ENCODE measurements around the gene FAM83F. TPM values are rescaled to one million over a fixed set of nuclear protein-coding genes. Genes with fewer than 3 reads are reported as not detected.

The FAM83F gene
- total and polyA plus RNA-seq, 3 experiments from 2014 or later = 0.01 to 0.51 (median 0.33) TPM

GRCh38 chr22:39997939-39998726 lies 3.4 kb downstream of the FAM83F start:
- H3K27ac ChIP-seq (ENCODE audit: low read depth, low read length) = no peak overlapping the region
- H3K4me3 Mint-ChIP-seq = no peak overlapping the region
- H3K36me3 ChIP-seq (ENCODE audit: insufficient read depth, low read length) = no peaks in the 10 kb centered on the region
- POLR2A ChIA-PET = no interaction called here
- H3K4me3 ChIP-seq (ENCODE audit: low read length) = no peak overlapping the region
- H3K4me1 Mint-ChIP-seq = peaks cover 7 to 12% (median 8%) of the 10 kb centered on the region in 3 donors
- no peak for DNase-seq
- CTCF ChIA-PET = no interaction called here
- H3K27me3 Mint-ChIP-seq = peaks cover 35 to 48% of the 10 kb centered on the region in 2 donors
- H3K36me3 Mint-ChIP-seq = no peaks in the 10 kb centered on the region
- H3K9me3 ChIP-seq (ENCODE audit: low read length) = no peaks in the 10 kb centered on the region
- H3K4me1 ChIP-seq (ENCODE audit: insufficient read depth, low read length) = peaks cover 4% of the 10 kb centered on the region
- H3K9me3 Mint-ChIP-seq = no peaks in the 10 kb centered on the region
- H3K27ac Mint-ChIP-seq = no peak overlapping the region
- H3K27me3 ChIP-seq (ENCODE audit: insufficient read depth, low read length, poor library complexity, severe bottlenecking) = no peaks in the 10 kb centered on the region

- H3K27ac ChIP-seq (ENCODE audit: low read depth, low read length) = no peak overlapping the region
- DNase-seq = no peak
- H3K4me1 ChIP-seq (ENCODE audit: insufficient read depth, low read length) = peaks cover 2% of the 10 kb centered on the region
- CTCF ChIA-PET = no interaction called here
- Mint-ChIP-seq H3K27ac (no peak overlapping the region), H3K4me1 (peaks cover under 1 to 6% (median under 1%) of the 10 kb centered on the region in 3 donors), H3K9me3 (no peaks in the 10 kb centered on the region), H3K4me3 (no peak overlapping the region), H3K36me3 (no peaks in the 10 kb centered on the region), H3K27me3 (peaks cover 26 to 39% of the 10 kb centered on the region in 2 donors)
- POLR2A ChIA-PET = no interaction called here
- no peak overlapping the region for H3K4me3 ChIP-seq (ENCODE audit: low read length)
- H3K36me3 ChIP-seq (ENCODE audit: insufficient read depth, low read length) = no peaks in the 10 kb centered on the region
- H3K27me3 ChIP-seq (ENCODE audit: insufficient read depth, low read length, poor library complexity, severe bottlenecking) = no peaks in the 10 kb centered on the region
- H3K9me3 ChIP-seq (ENCODE audit: low read length) = no peaks in the 10 kb centered on the region
Measured at GRCh38 chr22:39999144-39999757, 4.5 kb downstream of the FAM83F start.

- Histone ChIP-seq H3K4me1 (ENCODE audit: insufficient read depth, low read length) (no peaks in the 10 kb centered on the region), H3K36me3 (ENCODE audit: insufficient read depth, low read length) (no peaks in the 10 kb centered on the region), H3K27me3 (ENCODE audit: insufficient read depth, low read length, poor library complexity, severe bottlenecking) (no peaks in the 10 kb centered on the region), H3K9me3 (ENCODE audit: low read length) (no peaks in the 10 kb centered on the region), H3K27ac (ENCODE audit: low read depth, low read length) (no peak overlapping the region), H3K4me3 (ENCODE audit: low read length) (no peak overlapping the region)
- peaks cover 0 to 4% (median 0%) of the 10 kb centered on the region in 3 donors for H3K4me1 Mint-ChIP-seq
- H3K27ac Mint-ChIP-seq = peak overlapping the region in 1 of 8 donors; percentile 61
- H3K36me3 Mint-ChIP-seq = no peaks in the 10 kb centered on the region
- no peak overlapping the region for H3K4me3 Mint-ChIP-seq
- ChIA-PET POLR2A (no interaction called here), CTCF (interaction anchor here (1.3 kb wide), 1 partner anchor 25 kb away, joined by 3 read pairs; no protein-coding TSS in a partner anchor)
- H3K9me3 Mint-ChIP-seq = no peaks in the 10 kb centered on the region
- peaks cover 24 to 37% of the 10 kb centered on the region in 2 donors for H3K27me3 Mint-ChIP-seq
- no peak for DNase-seq
Measured at GRCh38 chr22:40000171-40000570, 5.4 kb downstream of the FAM83F start.

GRCh38 chr22:40001106-40001505 lies 6.4 kb downstream of the FAM83F start:
- Histone ChIP-seq H3K4me3 (ENCODE audit: low read length) (no peak overlapping the region), H3K9me3 (ENCODE audit: low read length) (no peaks in the 10 kb centered on the region), H3K27me3 (ENCODE audit: insufficient read depth, low read length, poor library complexity, severe bottlenecking) (no peaks in the 10 kb centered on the region), H3K36me3 (ENCODE audit: insufficient read depth, low read length) (no peaks in the 10 kb centered on the region), H3K27ac (ENCODE audit: low read depth, low read length) (no peak overlapping the region), H3K4me1 (ENCODE audit: insufficient read depth, low read length) (no peaks in the 10 kb centered on the region)
- ChIA-PET CTCF (interaction anchor here (1.3 kb wide), 1 partner anchor 24 kb away, joined by 3 read pairs; no protein-coding TSS in a partner anchor), POLR2A (no interaction called here)
- Mint-ChIP-seq H3K4me3 (no peak overlapping the region), H3K4me1 (peaks cover 0 to under 1% (median 0%) of the 10 kb centered on the region in 3 donors), H3K9me3 (no peaks in the 10 kb centered on the region), H3K27ac (peak overlapping the region in 1 of 8 donors; percentile 33), H3K27me3 (peaks cover 20 to 32% of the 10 kb centered on the region in 2 donors), H3K36me3 (no peaks in the 10 kb centered on the region)
- no peak for DNase-seq

GRCh38 chr22:40001800-40002577 lies 7.2 kb downstream of the FAM83F start:
- Mint-ChIP-seq H3K4me1 (no peaks in the 10 kb centered on the region), H3K27me3 (peaks cover 11 to 31% of the 10 kb centered on the region in 2 donors), H3K36me3 (no peaks in the 10 kb centered on the region), H3K27ac (no peak overlapping the region), H3K4me3 (no peak overlapping the region), H3K9me3 (no peaks in the 10 kb centered on the region)
- H3K27me3 ChIP-seq (ENCODE audit: insufficient read depth, low read length, poor library complexity, severe bottlenecking) = no peaks in the 10 kb centered on the region
- POLR2A ChIA-PET = no interaction called here
- no peaks in the 10 kb centered on the region for H3K9me3 ChIP-seq (ENCODE audit: low read length)
- H3K4me3 ChIP-seq (ENCODE audit: low read length) = no peak overlapping the region
- DNase-seq = peak in 1 of 5 donors; percentile 12
- CTCF ChIA-PET = interaction anchor here (1.5 kb wide), 1 partner anchor 23 kb away, joined by 4 read pairs; no protein-coding TSS in a partner anchor
- H3K4me1 ChIP-seq (ENCODE audit: insufficient read depth, low read length) = no peaks in the 10 kb centered on the region
- no peaks in the 10 kb centered on the region for H3K36me3 ChIP-seq (ENCODE audit: insufficient read depth, low read length)
- H3K27ac ChIP-seq (ENCODE audit: low read depth, low read length) = no peak overlapping the region

- Mint-ChIP-seq H3K4me3 (no peak overlapping the region), H3K36me3 (no peaks in the 10 kb centered on the region), H3K4me1 (no peaks in the 10 kb centered on the region), H3K9me3 (no peaks in the 10 kb centered on the region), H3K27me3 (peaks cover 9 to 26% of the 10 kb centered on the region in 2 donors), H3K27ac (no peak overlapping the region)
- Histone ChIP-seq H3K27ac (ENCODE audit: low read depth, low read length) (no peak overlapping the region), H3K4me3 (ENCODE audit: low read length) (no peak overlapping the region), H3K27me3 (ENCODE audit: insufficient read depth, low read length, poor library complexity, severe bottlenecking) (no peaks in the 10 kb centered on the region), H3K9me3 (ENCODE audit: low read length) (no peaks in the 10 kb centered on the region), H3K36me3 (ENCODE audit: insufficient read depth, low read length) (no peaks in the 10 kb centered on the region), H3K4me1 (ENCODE audit: insufficient read depth, low read length) (no peaks in the 10 kb centered on the region)
- no peak for DNase-seq
- POLR2A ChIA-PET = no interaction called here
- CTCF ChIA-PET = interaction anchor here (1.5 kb wide), 1 partner anchor 22 kb away, joined by 4 read pairs; no protein-coding TSS in a partner anchor
Measured at GRCh38 chr22:40002935-40003715, 8.4 kb downstream of the FAM83F start.

GRCh38 chr22:40004836-40005235 lies 10.1 kb downstream of the FAM83F start:
- H3K4me3 Mint-ChIP-seq = no peak overlapping the region
- Histone ChIP-seq H3K4me3 (ENCODE audit: low read length) (no peak overlapping the region), H3K9me3 (ENCODE audit: low read length) (no peaks in the 10 kb centered on the region), H3K4me1 (ENCODE audit: insufficient read depth, low read length) (no peaks in the 10 kb centered on the region), H3K36me3 (ENCODE audit: insufficient read depth, low read length) (no peaks in the 10 kb centered on the region), H3K27ac (ENCODE audit: low read depth, low read length) (no peak overlapping the region), H3K27me3 (ENCODE audit: insufficient read depth, low read length, poor library complexity, severe bottlenecking) (no peaks in the 10 kb centered on the region)
- ChIA-PET CTCF (no interaction called here), POLR2A (no interaction called here)
- DNase-seq = no peak
- no peaks in the 10 kb centered on the region for H3K9me3 Mint-ChIP-seq
- peak overlapping the region in 1 of 8 donors; percentile 26 for H3K27ac Mint-ChIP-seq
- H3K36me3 Mint-ChIP-seq = no peaks in the 10 kb centered on the region
- H3K27me3 Mint-ChIP-seq = peaks cover 19 to 33% of the 10 kb centered on the region in 2 donors
- H3K4me1 Mint-ChIP-seq = peaks cover 0 to 8% (median 2%) of the 10 kb centered on the region in 3 donors

Measured in CD8-positive, alpha-beta memory T cell (primary cell).